CD8-positive, alpha-beta memory T cell (primary cell): ENCODE data around the gene CIITA. TPM values are rescaled to one million over a fixed set of nuclear protein-coding genes. Genes with fewer than 3 reads are reported as not detected.

ENCODE experiments used
- CTCF ChIA-PET: fragments of 350-600 bp; sonication (Branson Sonifier 250); formaldehyde crosslinking; loops from one replicate; lab custom pipeline; 2021; ENCODE audit warnings: antibody characterized with exemption; lab: Charles Lee
- POLR2A ChIA-PET: fragments of 350-600 bp; sonication (Branson Sonifier 250); formaldehyde crosslinking; loops from one replicate; lab custom pipeline; 2021; ENCODE audit warnings: antibody characterized with exemption; lab: Charles Lee
- DNase-seq, 5 donors: peaks; one replicate each; pipeline versions ENCODE4 v3.0.0 to v3.0.0-alpha.2; 2020 to 2022; ENCODE audit warnings: mixed read lengths in 1 of 5
- H3K27ac ChIP-seq: one replicate; pipeline ENCODE4 v1.7.0; 2013; ENCODE audit warnings: low read depth, mild to moderate bottlenecking, low read length, moderate library complexity
- H3K27me3 ChIP-seq: 2 replicates; pipeline ENCODE4 v1.7.0; 2013; ENCODE audit warnings: low read length, mild to moderate bottlenecking; ENCODE audit not compliant: insufficient read depth, poor library complexity, severe bottlenecking
- H3K36me3 ChIP-seq: 2 replicates; pipeline ENCODE4 v1.7.0; 2013; ENCODE audit warnings: mild to moderate bottlenecking, low read length, moderate library complexity; ENCODE audit not compliant: insufficient read depth
- H3K4me1 ChIP-seq: 2 replicates; pipeline ENCODE4 v1.7.0; 2013; ENCODE audit warnings: mild to moderate bottlenecking, low read length, moderate library complexity; ENCODE audit not compliant: insufficient read depth
- H3K4me3 ChIP-seq: 2 replicates; pipeline ENCODE4 v1.7.0; 2013; ENCODE audit warnings: mild to moderate bottlenecking, low read length
- H3K9me3 ChIP-seq: 2 replicates; pipeline ENCODE4 v1.7.0; 2013; ENCODE audit warnings: mild to moderate bottlenecking, low read length
- H3K27ac Mint-ChIP-seq, 8 donors: one replicate each; pipeline ENCODE4 v1.8.0; 2020 to 2021; ENCODE audit warnings: mixed read lengths in 8 of 8, mild to moderate bottlenecking in 6 of 8, inconsistent platforms in 3 of 8, moderate library complexity in 3 of 8
- H3K27me3 Mint-ChIP-seq, 2 donors: one replicate each; pipeline ENCODE4 v1.8.0; 2020 to 2021; ENCODE audit warnings: mixed read lengths in 2 of 2, mild to moderate bottlenecking in 1 of 2, moderate library complexity in 1 of 2
- H3K36me3 Mint-ChIP-seq, 3 donors: one replicate each; pipeline ENCODE4 v1.8.0; 2020 to 2021; ENCODE audit warnings: mixed read lengths in 3 of 3, inconsistent platforms in 1 of 3, mild to moderate bottlenecking in 1 of 3
- H3K4me1 Mint-ChIP-seq, 3 donors: one replicate each; pipeline ENCODE4 v1.8.0; 2020 to 2021; ENCODE audit warnings: mixed read lengths in 3 of 3, inconsistent platforms in 1 of 3, mild to moderate bottlenecking in 1 of 3
- H3K4me3 Mint-ChIP-seq, 7 donors: one replicate each; pipeline ENCODE4 v1.8.0; 2020 to 2021; ENCODE audit warnings: mixed read lengths in 7 of 7, mild to moderate bottlenecking in 6 of 7, moderate library complexity in 4 of 7, inconsistent platforms in 2 of 7
- H3K9me3 Mint-ChIP-seq, 5 donors: one replicate each; pipeline ENCODE4 v1.8.0; 2020 to 2022; ENCODE audit warnings: mixed read lengths in 5 of 5, mild to moderate bottlenecking in 3 of 5, moderate library complexity in 2 of 5, inconsistent platforms in 1 of 5
- polyA plus RNA-seq: library from polyadenylated mRNA; unstranded; fragments of 300-500 nt; fragmentation: Illumina TruSeq; gene quantifications from one replicate; pipeline ENCODE4 v1.2.3, GENCODE V29; 2021
- total RNA-seq, 2 experiments: library from RNA; stranded (reverse); gene quantifications; one replicate each; pipeline ENCODE4 v1.2.3, GENCODE V29; 2021

Gene CIITA
- total and polyA plus RNA-seq, 3 experiments from 2014 or later, result 2.8 to 11.9 (median 11.9) TPM

GRCh38 chr16:10951026-10951425 lies 74.0 kb downstream of the CIITA start:
- Mint-ChIP-seq H3K27me3 (no peaks in the 10 kb centered on the region), H3K27ac (peak overlapping the region in 2 of 8 donors; percentile 4 to 47), H3K4me1 (peaks cover 33 to 60% (median 52%) of the 10 kb centered on the region in 3 donors), H3K9me3 (no peaks in the 10 kb centered on the region), H3K4me3 (no peak overlapping the region), H3K36me3 (no peaks in the 10 kb centered on the region)
- CTCF ChIA-PET, result interaction anchor here (0.6 to 4.0 kb wide), 4 partner anchors 14 to 916 kb away, joined by 3 to 18 read pairs (median 6); partner anchors contain the start of gene SOCS1
- Histone ChIP-seq H3K4me3 (no peak overlapping the region), H3K9me3 (no peaks in the 10 kb centered on the region), H3K27me3 (no peaks in the 10 kb centered on the region), H3K27ac (no peak overlapping the region), H3K36me3 (no peaks in the 10 kb centered on the region), H3K4me1 (peaks cover 31% of the 10 kb centered on the region)
- POLR2A ChIA-PET, result no interaction called here
- no peak for DNase-seq

- H3K9me3 ChIP-seq, result no peaks in the 10 kb centered on the region
- no peaks in the 10 kb centered on the region for H3K27me3 ChIP-seq
- H3K27ac Mint-ChIP-seq, result peak overlapping the region in 2 of 8 donors; percentile 12 to 52
- POLR2A ChIA-PET, result no interaction called here
- no peaks in the 10 kb centered on the region for H3K9me3 Mint-ChIP-seq
- H3K4me1 Mint-ChIP-seq, result peaks cover 16 to 46% (median 38%) of the 10 kb centered on the region in 3 donors
- DNase-seq, result no peak
- H3K4me3 Mint-ChIP-seq, result peak overlapping the region in 1 of 7 donors; percentile 34
- no peaks in the 10 kb centered on the region for H3K27me3 Mint-ChIP-seq
- peaks cover 0 to 18% (median 4%) of the 10 kb centered on the region in 3 donors for H3K36me3 Mint-ChIP-seq
- H3K4me1 ChIP-seq, result peaks cover 9% of the 10 kb centered on the region
- CTCF ChIA-PET, result interaction anchor here (0.9 to 3.8 kb wide), 7 partner anchors 10 to 428 kb away, joined by 3 to 39 read pairs (median 4); no protein-coding TSS in a partner anchor
- H3K27ac ChIP-seq, result no peak overlapping the region
- peaks cover 3% of the 10 kb centered on the region for H3K36me3 ChIP-seq
- no peak overlapping the region for H3K4me3 ChIP-seq
Measured at GRCh38 chr16:10954903-10955302, 77.9 kb downstream of the CIITA start.

- Histone ChIP-seq H3K27ac (no peak overlapping the region), H3K9me3 (no peaks in the 10 kb centered on the region), H3K4me3 (no peak overlapping the region), H3K36me3 (peaks cover 7% of the 10 kb centered on the region), H3K4me1 (peaks cover 9% of the 10 kb centered on the region), H3K27me3 (no peaks in the 10 kb centered on the region)
- H3K36me3 Mint-ChIP-seq, result peaks cover under 1 to 41% (median 9%) of the 10 kb centered on the region in 3 donors
- H3K27me3 Mint-ChIP-seq, result no peaks in the 10 kb centered on the region
- H3K27ac Mint-ChIP-seq, result peak overlapping the region in 7 of 8 donors; percentile 1 to 69 (median 56)
- H3K4me3 Mint-ChIP-seq, result peak overlapping the region in 1 of 7 donors; percentile 41
- ChIA-PET POLR2A (interaction anchor here (0.6 kb wide), 1 partner anchor 138 kb away, joined by 5 read pairs; no protein-coding TSS in a partner anchor), CTCF (interaction anchor here (0.9 to 3.2 kb wide), 3 partner anchors 8 to 447 kb away, joined by 3 to 12 read pairs (median 5); partner anchors contain the start of gene SOCS1)
- H3K9me3 Mint-ChIP-seq, result no peaks in the 10 kb centered on the region
- DNase-seq, result no peak
- peaks cover 14 to 35% (median 33%) of the 10 kb centered on the region in 3 donors for H3K4me1 Mint-ChIP-seq
Measured at GRCh38 chr16:10957771-10958482, 80.9 kb downstream of the CIITA start.

GRCh38 chr16:10959161-10959560 lies 82.2 kb downstream of the CIITA start:
- no peak overlapping the region for H3K4me3 Mint-ChIP-seq
- no peak overlapping the region for H3K27ac Mint-ChIP-seq
- Histone ChIP-seq H3K9me3 (no peaks in the 10 kb centered on the region), H3K36me3 (peaks cover 14% of the 10 kb centered on the region), H3K27ac (no peak overlapping the region), H3K4me1 (peaks cover 9% of the 10 kb centered on the region), H3K27me3 (no peaks in the 10 kb centered on the region), H3K4me3 (no peak overlapping the region)
- H3K36me3 Mint-ChIP-seq, result peaks cover 4 to 52% (median 10%) of the 10 kb centered on the region in 3 donors
- ChIA-PET CTCF (interaction anchor here (0.6 to 3.2 kb wide), 4 partner anchors 10 to 568 kb away, joined by 3 to 12 read pairs (median 4); partner anchors contain the start of gene SOCS1), POLR2A (no interaction called here)
- no peaks in the 10 kb centered on the region for H3K9me3 Mint-ChIP-seq
- no peaks in the 10 kb centered on the region for H3K27me3 Mint-ChIP-seq
- peaks cover 14 to 32% (median 25%) of the 10 kb centered on the region in 3 donors for H3K4me1 Mint-ChIP-seq
- DNase-seq, result no peak

GRCh38 chr16:10961231-10961630 lies 84.2 kb downstream of the CIITA start:
- peaks cover 21 to 41% (median 33%) of the 10 kb centered on the region in 3 donors for H3K4me1 Mint-ChIP-seq
- Histone ChIP-seq H3K4me1 (peaks cover 21% of the 10 kb centered on the region), H3K27ac (no peak overlapping the region), H3K9me3 (no peaks in the 10 kb centered on the region), H3K36me3 (peaks cover 14% of the 10 kb centered on the region), H3K27me3 (no peaks in the 10 kb centered on the region), H3K4me3 (no peak overlapping the region)
- DNase-seq, result no peak
- ChIA-PET POLR2A (no interaction called here), CTCF (interaction anchor here (2.5 to 4.0 kb wide), 2 partner anchors 295 to 395 kb away, joined by 11 to 46 read pairs; partner anchors contain the start of gene SOCS1)
- H3K27me3 Mint-ChIP-seq, result no peaks in the 10 kb centered on the region
- H3K9me3 Mint-ChIP-seq, result no peaks in the 10 kb centered on the region
- no peak overlapping the region for H3K27ac Mint-ChIP-seq
- no peak overlapping the region for H3K4me3 Mint-ChIP-seq
- H3K36me3 Mint-ChIP-seq, result peaks cover 4 to 57% (median 13%) of the 10 kb centered on the region in 3 donors

GRCh38 chr16:10964039-10964890 lies 87.3 kb downstream of the CIITA start:
- CTCF ChIA-PET, result interaction anchor here (0.7 to 5.4 kb wide), 47 partner anchors 9 to 1111 kb away, joined by 3 to 46 read pairs (median 4); partner anchors contain the start of genes CLEC16A and SOCS1
- peak overlapping the region; percentile 37 for H3K4me3 ChIP-seq

GRCh38 chr16:10964891-10965326 lies 87.9 kb downstream of the CIITA start:
- Mint-ChIP-seq H3K4me3 (peak overlapping the region in 4 of 7 donors; percentile 35 to 61 (median 46)), H3K9me3 (no peaks in the 10 kb centered on the region), H3K27ac (peak overlapping the region in 7 of 8 donors; percentile 13 to 82 (median 66)), H3K36me3 (peaks cover 4 to 61% (median 8%) of the 10 kb centered on the region in 3 donors), H3K4me1 (peaks cover 16 to 27% (median 24%) of the 10 kb centered on the region in 3 donors), H3K27me3 (no peaks in the 10 kb centered on the region)
- CTCF ChIA-PET, result interaction anchor here (0.8 to 5.4 kb wide), 29 partner anchors 8 to 1110 kb away, joined by 3 to 46 read pairs (median 4); partner anchors contain the start of gene SOCS1
- peaks cover 10% of the 10 kb centered on the region for H3K36me3 ChIP-seq
- H3K27ac ChIP-seq, result no peak overlapping the region
- H3K4me1 ChIP-seq, result peaks cover 21% of the 10 kb centered on the region
- no peaks in the 10 kb centered on the region for H3K27me3 ChIP-seq
- DNase-seq, result peak in 4 of 5 donors; percentile 14 to 73 (median 42)
- no peaks in the 10 kb centered on the region for H3K9me3 ChIP-seq
- POLR2A ChIA-PET, result interaction anchor here (3.4 kb wide), 1 partner anchor 291 kb away, joined by 18 read pairs; the partner anchor contains the start of gene SOCS1
- H3K4me3 ChIP-seq, result no peak overlapping the region

More at GRCh38 chr16:10964039-10964890, 87.3 kb downstream of the CIITA start:
- Histone ChIP-seq H3K36me3 (peaks cover 10% of the 10 kb centered on the region), H3K27ac (no peak overlapping the region), H3K27me3 (no peaks in the 10 kb centered on the region), H3K4me1 (peaks cover 21% of the 10 kb centered on the region), H3K9me3 (no peaks in the 10 kb centered on the region)
- POLR2A ChIA-PET, result interaction anchor here (3.4 kb wide), 1 partner anchor 291 kb away, joined by 18 read pairs; the partner anchor contains the start of gene SOCS1
- H3K27ac Mint-ChIP-seq, result peak overlapping the region; percentile 13 to 89 (median 78)
- H3K9me3 Mint-ChIP-seq, result no peaks in the 10 kb centered on the region
- H3K36me3 Mint-ChIP-seq, result peaks cover 4 to 56% (median 8%) of the 10 kb centered on the region in 3 donors
- H3K27me3 Mint-ChIP-seq, result no peaks in the 10 kb centered on the region
- peaks cover 16 to 27% (median 24%) of the 10 kb centered on the region in 3 donors for H3K4me1 Mint-ChIP-seq
- peak overlapping the region in 6 of 7 donors; percentile 59 to 86 (median 66) for H3K4me3 Mint-ChIP-seq
- peak; percentile 67 to 84 (median 76) for DNase-seq
